Progenitor cell of endocrine pancreas (in vitro differentiated cells): ENCODE data around the gene PDCD1LG2. TPM values are rescaled to one million over a fixed set of nuclear protein-coding genes. Genes with fewer than 3 reads are reported as not detected.

Experiments used
- DNase-seq: peaks from one replicate; pipeline ENCODE4 v3.0.0; 2021; ENCODE audit warnings: low spot score; ENCODE audit not compliant: unreplicated experiment
- H3K27ac Mint-ChIP-seq: 2 replicates; pipeline ENCODE4 v1.8.0; 2021; ENCODE audit warnings: mild to moderate bottlenecking, moderate library complexity, mixed read lengths
- H3K27me3 Mint-ChIP-seq: 2 replicates; pipeline ENCODE4 v1.8.0; 2021; ENCODE audit warnings: mixed read lengths
- H3K36me3 Mint-ChIP-seq: 2 replicates; pipeline ENCODE4 v1.8.0; 2022; ENCODE audit warnings: mixed read lengths; ENCODE audit not compliant: insufficient read depth
- H3K4me1 Mint-ChIP-seq: 2 replicates; pipeline ENCODE4 v1.8.0; 2021; ENCODE audit warnings: low read depth, mixed read lengths
- H3K4me3 Mint-ChIP-seq: 2 replicates; pipeline ENCODE4 v1.8.0; 2021; ENCODE audit warnings: low read depth, mild to moderate bottlenecking, moderate library complexity, mixed read lengths
- H3K9me3 Mint-ChIP-seq: 2 replicates; pipeline ENCODE4 v1.8.0; 2021; ENCODE audit warnings: low read depth, mixed read lengths
- CTCF ChIP-seq: fragments of 200-600 bp; sonication (generic); IDR thresholded peaks from one replicate; pipeline ENCODE4 v1.5.0; 2021; ENCODE audit warnings: antibody characterized with exemption, mild to moderate bottlenecking; ENCODE audit not compliant: unreplicated experiment
- total RNA-seq: library from RNA; stranded (reverse); gene quantifications from 2 replicates; pipeline ENCODE4 v1.2.1, GENCODE V29; 2021

PDCD1LG2 gene
- total RNA-seq, 1 donor from 2014 or later, result not detected

DNA sequence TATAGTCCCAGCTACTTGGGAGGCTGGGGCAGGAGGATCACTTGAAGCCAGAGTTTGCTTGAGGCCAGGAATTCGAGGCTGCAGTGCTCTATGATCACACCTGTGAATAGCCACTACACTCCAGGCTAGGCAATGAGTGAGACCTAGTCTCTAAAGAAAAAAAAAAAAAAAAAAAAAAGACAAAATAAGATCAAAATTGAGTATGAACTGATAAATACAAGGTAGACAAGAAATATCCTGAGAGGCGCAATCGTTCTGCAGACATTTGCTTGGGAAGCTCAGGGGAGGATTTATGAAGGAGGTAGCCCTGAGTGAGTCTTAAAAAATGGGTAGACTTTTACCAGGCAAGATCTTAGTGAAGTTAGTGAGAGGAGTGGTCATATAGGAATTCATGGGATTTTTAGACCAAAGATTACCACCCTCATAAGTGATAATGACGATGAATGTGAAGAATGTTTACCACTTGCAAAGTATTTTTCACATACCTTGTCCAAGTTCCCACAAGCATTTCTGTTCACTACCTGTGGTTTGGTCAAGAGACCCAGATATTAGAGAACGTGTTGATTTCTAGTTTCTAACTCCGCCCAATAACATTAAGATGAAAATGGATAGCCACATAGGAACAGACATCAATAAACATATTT is 4.4 kb downstream of the PDCD1LG2 start:
- Mint-ChIP-seq H3K36me3 (no peaks in the 10 kb centered on the region), H3K27ac (no peak overlapping the region), H3K27me3 (no peaks in the 10 kb centered on the region), H3K9me3 (no peaks in the 10 kb centered on the region), H3K4me1 (no peaks in the 10 kb centered on the region), H3K4me3 (no peak overlapping the region)
- no peak for DNase-seq
- no peak for TF ChIP-seq CTCF

DNA sequence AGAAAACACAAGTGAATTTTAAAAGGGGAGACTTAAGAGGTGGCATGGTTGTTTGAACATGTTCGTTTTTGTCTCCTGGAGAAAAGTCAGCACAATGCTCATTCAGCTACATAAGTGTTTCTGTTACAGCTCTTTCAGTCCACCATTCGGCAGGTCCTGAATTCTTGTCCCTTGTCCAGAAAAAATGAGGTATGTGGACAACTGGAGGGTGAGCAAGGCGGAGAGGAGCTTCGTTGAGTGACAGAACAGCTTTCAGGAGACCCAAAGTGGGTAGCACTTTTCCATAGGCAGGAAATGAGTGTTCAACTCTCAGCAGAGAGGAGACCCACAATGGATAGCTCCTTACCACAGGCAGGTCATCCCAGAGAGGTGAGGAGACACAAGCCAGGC is 4.9 kb downstream of the PDCD1LG2 start:
- no peak for DNase-seq
- no peak overlapping the region for H3K27ac Mint-ChIP-seq
- H3K36me3 Mint-ChIP-seq, result no peaks in the 10 kb centered on the region
- H3K9me3 Mint-ChIP-seq, result no peaks in the 10 kb centered on the region
- TF ChIP-seq CTCF, result no peak
- H3K27me3 Mint-ChIP-seq, result no peaks in the 10 kb centered on the region
- H3K4me3 Mint-ChIP-seq, result no peak overlapping the region
- no peaks in the 10 kb centered on the region for H3K4me1 Mint-ChIP-seq

GRCh38 chr9:5516453-5517220 is 6.3 kb downstream of the PDCD1LG2 start:
- Mint-ChIP-seq H3K9me3 (no peaks in the 10 kb centered on the region), H3K4me1 (no peaks in the 10 kb centered on the region), H3K27ac (no peak overlapping the region), H3K4me3 (no peak overlapping the region), H3K27me3 (no peaks in the 10 kb centered on the region), H3K36me3 (no peaks in the 10 kb centered on the region)
- no peak for TF ChIP-seq CTCF
- no peak for DNase-seq

- H3K9me3 Mint-ChIP-seq, result no peaks in the 10 kb centered on the region
These were observed 8.0 kb downstream of the PDCD1LG2 start for GRCh38 chr9:5518171-5518936.

More at GRCh38 chr9:5518171-5518936, 8.0 kb downstream of the PDCD1LG2 start:
- no peak for DNase-seq
- H3K27me3 Mint-ChIP-seq, result no peaks in the 10 kb centered on the region
- no peaks in the 10 kb centered on the region for H3K4me1 Mint-ChIP-seq
- H3K4me3 Mint-ChIP-seq, result no peak overlapping the region
- no peak overlapping the region for H3K27ac Mint-ChIP-seq
- no peaks in the 10 kb centered on the region for H3K36me3 Mint-ChIP-seq
- no peak for TF ChIP-seq CTCF
